GM19023 (cell line): ENCODE data around the gene KCNAB1.
A peak's percentile ranks its signal among the peaks of the same experiment; 100 is the strongest.

Source experiments
- ATAC-seq: cut with Tn5 transposase; IDR thresholded peaks from one replicate; pipeline ENCODE4 v1.9.1; 2021; ENCODE audit warnings: mild to moderate bottlenecking, moderate library complexity; ENCODE audit not compliant: unreplicated experiment

The KCNAB1 gene

DNA sequence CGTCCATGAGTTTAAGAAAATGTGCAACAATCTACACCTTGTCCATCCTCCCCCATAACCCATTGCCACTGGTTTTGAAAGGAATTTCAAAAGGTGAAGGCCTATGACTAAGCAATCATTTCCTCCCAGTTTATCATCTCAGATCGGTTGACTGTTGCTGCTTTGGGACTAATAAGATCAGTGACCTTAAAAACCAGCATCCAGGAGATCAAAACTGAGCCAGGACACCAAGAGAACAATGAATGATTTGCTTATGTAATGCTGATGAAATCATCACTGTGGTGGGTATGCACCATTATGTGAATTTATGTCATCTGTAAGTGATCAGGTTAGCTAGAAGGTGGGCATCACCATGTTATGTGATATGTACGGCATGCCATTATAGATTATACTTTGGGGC, 239.0 kb downstream of the KCNAB1 start:
- no peak for ATAC-seq

DNA sequence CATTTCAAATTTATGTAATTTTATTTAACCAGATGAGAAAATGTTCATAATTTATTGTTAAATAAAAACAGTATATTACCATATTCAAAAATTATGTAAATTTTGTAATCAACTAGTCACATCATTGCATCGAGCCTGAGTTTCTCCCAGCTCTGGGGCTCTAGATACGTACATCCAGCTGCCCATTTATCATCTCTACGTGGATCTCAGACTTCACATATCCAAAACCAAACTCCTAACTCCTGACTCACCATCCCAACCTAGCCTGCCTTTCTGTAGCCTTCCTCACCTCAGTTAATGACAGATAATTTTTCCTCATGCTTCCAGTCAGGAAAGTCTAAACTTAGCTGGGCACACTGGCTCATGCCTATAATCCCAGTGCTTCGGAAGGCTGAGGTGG, 239.7 kb downstream of the KCNAB1 start:
- no peak for ATAC-seq

- ATAC-seq = no peak
Observed at GRCh38 chr3:156360963-156361362, 240.6 kb downstream of the KCNAB1 start.

DNA sequence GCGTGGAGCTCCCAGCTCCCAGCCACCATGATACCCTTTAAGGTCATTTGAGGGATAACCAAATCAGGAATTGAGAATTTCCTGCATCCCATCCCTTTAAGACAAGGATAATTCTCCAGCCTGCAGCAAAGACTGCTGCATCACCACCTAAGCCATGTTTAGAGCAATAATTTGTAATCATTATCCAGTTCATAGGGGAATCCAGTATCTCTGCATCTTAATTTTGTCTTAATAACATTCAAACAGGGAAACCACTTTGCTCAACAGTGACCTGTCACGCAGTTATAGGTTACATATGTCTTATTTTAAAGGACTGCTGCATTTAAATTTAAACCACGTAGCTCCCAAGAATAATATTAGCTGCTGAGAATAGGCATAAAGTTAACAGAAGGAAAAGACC, 246.2 kb downstream of the KCNAB1 start:
- no peak for ATAC-seq

DNA sequence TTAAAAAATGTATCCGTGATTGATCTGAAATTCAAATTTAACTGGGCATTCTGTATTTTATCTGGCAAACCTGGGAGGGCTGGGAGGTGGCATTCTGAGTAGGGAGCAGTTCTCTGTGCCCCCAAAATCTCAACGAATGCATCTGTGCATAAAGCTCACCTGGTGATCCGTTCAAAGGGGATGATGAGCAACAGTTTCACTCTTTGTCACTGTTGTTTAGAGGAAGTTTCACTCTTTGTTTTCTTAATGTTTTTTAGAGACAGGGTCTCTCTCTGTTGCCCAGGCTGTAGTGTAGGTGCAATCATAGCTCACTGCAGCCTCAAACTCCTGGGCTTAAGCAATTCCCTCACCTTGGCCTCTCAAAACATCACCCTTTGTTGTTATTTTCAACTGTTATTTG, 247.8 kb downstream of the KCNAB1 start:
- peak; percentile 72 for ATAC-seq

- no peak for ATAC-seq
Observed at GRCh38 chr3:156371701-156372100, 251.3 kb downstream of the KCNAB1 start.

DNA sequence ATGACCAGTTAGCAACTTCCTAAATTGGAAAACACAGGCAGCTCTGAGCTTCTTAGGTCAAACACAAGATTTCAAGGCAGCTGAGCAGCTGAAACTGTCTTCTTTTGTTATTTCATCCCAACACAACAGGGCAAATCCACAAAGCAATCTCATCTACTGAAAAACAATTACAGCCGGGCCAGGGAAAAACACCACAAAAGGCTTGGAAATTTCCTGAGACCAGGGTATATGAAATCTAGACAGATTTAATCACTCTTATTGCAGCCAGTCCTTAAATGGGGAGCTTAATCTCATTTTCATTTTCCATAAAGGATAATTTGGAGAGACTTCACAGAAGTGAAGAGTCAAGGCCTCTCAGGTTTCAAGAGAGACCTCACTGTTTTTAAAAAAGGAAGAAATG, 252.7 kb downstream of the KCNAB1 start:
- ATAC-seq = no peak

DNA sequence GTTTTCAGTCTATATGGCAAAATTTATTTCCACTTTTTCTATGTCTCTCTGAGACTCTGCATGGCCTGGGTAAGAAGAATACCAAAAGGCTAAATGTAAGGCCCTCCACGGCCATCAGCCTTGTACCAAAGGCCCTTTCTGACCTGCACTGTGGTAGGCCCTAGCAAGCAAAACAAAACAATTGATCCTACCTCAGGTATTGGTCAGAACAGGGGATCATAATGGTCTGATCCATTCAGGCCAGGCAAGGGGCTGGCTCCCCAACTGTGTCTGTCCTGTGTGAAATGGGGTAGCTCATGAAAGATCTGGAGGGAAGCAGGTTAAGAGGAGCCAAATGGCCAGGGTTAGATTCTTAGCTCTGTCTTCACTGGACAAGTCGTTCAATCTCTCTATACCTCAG, 253.3 kb downstream of the KCNAB1 start:
- ATAC-seq = no peak

DNA sequence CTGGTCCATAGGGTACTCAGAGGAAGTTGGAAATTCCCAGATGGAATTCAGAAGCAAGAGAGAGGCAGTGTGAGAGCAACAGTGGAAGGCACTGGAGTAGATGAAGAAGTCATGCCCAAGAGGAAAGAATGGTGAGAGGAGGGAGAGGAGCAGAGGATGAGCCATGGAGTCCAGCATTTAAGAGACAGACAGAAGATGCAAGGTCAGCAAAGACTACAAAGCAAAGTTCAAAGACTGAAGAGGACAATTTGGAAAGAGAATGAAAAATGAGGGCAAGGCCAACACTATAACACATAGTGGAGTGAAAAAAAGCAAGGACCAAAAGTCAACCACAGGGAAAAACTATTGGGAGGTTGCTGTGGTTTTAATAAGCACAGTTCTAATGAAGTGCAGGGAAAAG, 255.8 kb downstream of the KCNAB1 start:
- ATAC-seq = no peak

- ATAC-seq = no peak
Observed at GRCh38 chr3:156377266-156377665, 256.9 kb downstream of the KCNAB1 start.

- ATAC-seq = no peak
Observed at GRCh38 chr3:156377718-156378117, 257.3 kb downstream of the KCNAB1 start.

- ATAC-seq = no peak
Observed at GRCh38 chr3:156378871-156379270, 258.5 kb downstream of the KCNAB1 start.

GRCh38 chr3:156379327-156379726, 258.9 kb downstream of the KCNAB1 start:
- ATAC-seq = no peak

DNA sequence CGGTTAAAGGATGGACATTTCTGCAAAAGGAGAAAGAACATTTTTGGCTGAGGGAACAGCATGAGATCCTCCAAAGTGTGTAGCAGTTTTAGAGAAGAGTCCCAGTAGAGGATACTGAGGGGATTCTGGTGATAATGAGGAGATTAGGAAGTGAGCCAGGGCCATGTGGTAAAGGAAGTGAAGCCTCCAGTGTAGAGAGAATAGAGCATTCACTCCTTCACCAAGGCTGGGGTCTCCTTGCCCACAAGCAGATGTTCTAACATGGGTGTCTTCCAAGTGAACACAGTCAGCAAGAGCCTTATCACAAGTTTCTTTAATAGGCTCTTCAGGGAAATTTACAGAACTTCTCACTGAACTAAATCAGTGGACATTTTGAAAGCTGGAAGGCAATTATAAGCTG, 260.9 kb downstream of the KCNAB1 start:
- no peak for ATAC-seq

- peak; percentile 63 for ATAC-seq
Observed at GRCh38 chr3:156382458-156383346, 262.3 kb downstream of the KCNAB1 start.

DNA sequence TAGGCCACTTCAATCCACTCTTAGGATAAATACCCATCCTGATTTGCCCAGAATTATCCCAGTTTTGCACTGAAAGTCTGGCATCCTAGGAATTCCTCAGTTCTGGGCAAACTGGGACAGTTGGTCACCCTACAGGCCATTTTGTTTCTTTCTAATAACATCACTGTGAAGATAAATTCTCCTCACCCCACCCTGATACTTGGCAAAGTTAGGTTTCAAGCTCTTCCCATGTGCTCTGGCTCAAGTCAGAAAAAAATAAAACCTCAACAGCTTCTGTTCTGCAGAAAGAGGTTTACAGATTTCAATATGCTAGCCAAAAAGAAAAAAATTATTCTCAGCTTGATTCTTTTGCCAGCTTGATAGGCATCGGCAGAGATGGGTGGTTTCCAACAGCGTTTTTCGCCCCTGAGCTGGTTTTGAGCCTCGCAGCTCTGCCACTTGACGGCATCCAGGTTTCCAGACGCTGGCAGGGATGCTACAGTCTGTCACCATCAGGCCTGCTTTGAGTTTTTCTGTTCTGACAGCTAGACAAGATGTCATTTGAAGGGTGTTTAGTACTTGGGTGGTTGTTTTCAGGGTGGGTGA, 263.2 kb downstream of the KCNAB1 start:
- no peak for ATAC-seq

- peak; percentile 63 for ATAC-seq
Observed at GRCh38 chr3:156388497-156389448, 268.4 kb downstream of the KCNAB1 start.

GRCh38 chr3:156389449-156389950, 269.1 kb downstream of the KCNAB1 start:
- no peak for ATAC-seq

DNA sequence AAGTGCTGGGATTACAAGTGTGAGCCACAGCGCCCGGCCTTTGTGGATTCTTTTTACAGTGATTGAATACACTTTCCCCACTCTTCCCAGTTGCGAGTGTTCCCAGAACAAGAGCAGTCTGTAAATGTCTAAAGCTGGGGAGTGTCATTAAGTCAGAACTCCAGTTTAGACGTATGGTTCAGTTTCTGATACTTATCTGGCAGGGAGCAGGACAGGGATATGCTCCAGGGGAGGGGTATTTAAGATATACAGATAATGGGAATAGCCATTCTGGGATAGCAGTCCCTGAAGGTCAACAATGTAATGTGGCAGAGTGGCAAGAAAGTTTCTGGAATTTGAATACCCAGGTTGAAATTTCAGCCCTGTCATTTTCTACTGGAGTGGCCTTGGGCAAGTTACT, 270.5 kb downstream of the KCNAB1 start:
- ATAC-seq = no peak

DNA sequence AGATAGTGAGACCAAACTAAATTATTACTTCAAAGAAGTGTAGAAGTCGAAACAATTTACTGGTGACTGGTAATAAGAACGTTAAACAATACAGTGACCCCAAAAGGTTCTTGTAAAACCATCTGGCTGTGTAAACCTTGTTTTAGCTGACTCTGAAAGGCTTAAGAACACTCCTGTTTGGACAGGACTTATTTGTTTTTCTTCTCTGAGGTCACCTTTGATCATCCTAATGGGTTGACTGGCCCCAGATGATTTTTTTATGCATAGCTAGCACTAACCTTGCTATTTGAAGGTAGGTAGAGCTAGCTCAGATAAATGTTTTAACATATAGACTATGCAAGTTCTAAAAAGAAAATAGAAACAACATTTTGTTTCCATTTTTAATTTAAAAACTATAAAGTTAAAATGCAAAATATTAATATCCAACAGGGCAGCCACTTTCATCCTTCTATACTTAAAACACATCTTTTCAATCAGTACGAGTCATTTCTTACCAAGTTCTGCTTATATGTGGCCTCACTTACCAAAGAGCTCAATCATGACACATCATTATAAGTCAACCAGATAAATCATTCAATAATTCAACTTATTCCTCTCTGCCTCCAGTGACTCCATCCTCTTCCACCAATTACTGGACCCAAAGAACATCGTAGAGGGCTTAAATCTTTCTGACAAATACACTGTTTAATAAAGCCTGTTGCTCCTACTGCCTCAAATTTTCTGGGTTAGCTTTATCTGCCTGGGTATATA, 275.8 kb downstream of the KCNAB1 start:
- ATAC-seq = no peak
